ENCODE data around the gene FAIM. TPM values are rescaled to one million over a fixed set of nuclear protein-coding genes. Genes with fewer than 3 reads are reported as not detected.
"Not testable (repeated sequence)": the region's sequence is repeated elsewhere in the genome, so short reads cannot be mapped to it uniquely, and the experiment has no call there.

The FAIM gene
- total RNA-seq, 1 donor, result 14.7 TPM

DNA sequence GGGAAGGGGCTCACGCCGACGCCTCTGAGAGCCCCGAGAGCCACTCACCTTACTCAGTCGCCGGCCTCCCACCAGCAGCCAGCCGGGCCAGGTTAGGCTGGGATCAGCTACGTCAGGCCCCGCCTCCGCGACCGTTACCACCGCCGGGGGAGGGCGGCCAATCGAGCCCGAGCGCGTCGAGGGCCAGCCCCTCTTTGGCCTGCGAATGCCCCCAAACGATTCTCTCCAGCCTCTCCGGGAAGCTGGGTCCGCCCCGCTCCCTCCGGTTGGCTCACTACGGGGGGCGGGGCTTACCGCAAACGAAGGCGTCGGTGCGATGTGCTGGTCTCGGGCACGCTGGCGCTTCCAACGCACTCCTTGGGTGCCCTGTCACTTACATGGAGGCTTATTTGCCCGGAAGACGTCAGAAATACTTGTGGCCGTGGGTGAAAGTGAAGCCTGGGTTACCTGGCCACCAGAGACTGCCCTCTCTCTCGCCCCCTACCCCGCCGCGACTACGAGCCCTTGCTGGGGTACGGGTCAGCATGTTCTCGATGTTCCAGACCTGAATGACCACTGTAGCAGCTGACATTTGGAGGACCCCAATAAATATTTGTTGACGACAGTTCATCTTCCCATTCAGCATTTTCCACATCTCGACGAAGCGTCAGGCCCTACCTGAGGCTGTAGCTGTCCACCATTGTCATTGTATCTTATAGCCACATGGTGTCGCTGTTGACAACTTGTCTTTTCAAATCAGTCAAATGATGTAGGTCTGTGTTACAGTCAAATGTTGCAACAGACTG lies 14.2 kb upstream of the FAIM start, which contains the start of gene CEP70:
TSS of gene CEP70 (minus strand) at position 111 of the 785 bp plus-strand sequence. CDS start 21,333 bp downstream, outside the sequence.
- peak; percentile 96 for DNase-seq (ENCODE audit: low read depth)
- H3K4me3 ChIP-seq (ENCODE audit: low read depth, low read length), result peak within 1 kb of the TSS; percentile 69
- TF ChIP-seq, protein P1, sequence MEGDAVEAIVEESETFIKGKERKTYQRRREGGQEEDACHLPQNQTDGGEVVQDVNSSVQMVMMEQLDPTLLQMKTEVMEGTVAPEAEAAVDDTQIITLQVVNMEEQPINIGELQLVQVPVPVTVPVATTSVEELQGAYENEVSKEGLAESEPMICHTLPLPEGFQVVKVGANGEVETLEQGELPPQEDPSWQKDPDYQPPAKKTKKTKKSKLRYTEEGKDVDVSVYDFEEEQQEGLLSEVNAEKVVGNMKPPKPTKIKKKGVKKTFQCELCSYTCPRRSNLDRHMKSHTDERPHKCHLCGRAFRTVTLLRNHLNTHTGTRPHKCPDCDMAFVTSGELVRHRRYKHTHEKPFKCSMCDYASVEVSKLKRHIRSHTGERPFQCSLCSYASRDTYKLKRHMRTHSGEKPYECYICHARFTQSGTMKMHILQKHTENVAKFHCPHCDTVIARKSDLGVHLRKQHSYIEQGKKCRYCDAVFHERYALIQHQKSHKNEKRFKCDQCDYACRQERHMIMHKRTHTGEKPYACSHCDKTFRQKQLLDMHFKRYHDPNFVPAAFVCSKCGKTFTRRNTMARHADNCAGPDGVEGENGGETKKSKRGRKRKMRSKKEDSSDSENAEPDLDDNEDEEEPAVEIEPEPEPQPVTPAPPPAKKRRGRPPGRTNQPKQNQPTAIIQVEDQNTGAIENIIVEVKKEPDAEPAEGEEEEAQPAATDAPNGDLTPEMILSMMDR (IDR thresholded peaks at IDR 0.05; ENCODE audit: insufficient read depth, low read depth, low read length), result peak; percentile 84

DNA sequence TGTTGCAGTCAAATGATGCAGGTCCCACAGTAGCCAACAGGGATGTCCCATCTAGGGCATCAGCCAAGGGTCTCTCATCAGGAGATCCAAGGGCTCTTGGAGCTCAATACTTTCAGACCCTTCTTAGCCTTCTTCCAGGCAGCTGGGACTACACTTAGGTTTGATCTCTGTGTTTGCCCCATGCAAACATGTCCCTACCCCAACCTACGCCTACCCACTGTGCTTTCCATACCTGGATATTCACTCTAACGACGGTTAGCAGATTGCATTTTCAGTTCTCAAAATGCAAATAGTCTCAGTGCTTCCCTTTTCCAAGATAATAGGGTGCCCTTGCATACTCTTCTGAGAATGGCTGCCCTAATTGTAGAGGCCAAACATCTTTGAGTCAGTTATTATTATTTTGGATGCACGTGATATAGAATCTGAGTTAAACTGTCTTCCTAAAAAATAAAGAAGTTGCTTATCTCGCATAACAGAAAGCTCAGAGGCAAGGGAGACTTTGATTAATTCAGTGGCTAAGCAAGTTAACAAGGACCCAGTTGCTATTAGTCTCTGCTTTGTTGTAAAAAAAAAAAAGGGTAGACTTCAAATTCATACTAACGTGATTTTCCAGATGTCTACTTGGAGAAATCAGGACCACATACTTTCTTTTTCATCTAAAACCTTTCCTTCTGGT lies 13.5 kb upstream of the FAIM start:
- TF ChIP-seq, protein P1 (IDR thresholded peaks at IDR 0.05; ENCODE audit: insufficient read depth, low read depth, low read length), result no peak
- DNase-seq (ENCODE audit: low read depth), result no peak
- peak overlapping the region; percentile 69 for H3K4me3 ChIP-seq (ENCODE audit: low read depth, low read length)

GRCh38 chr3:138597186-138597976 lies 11.2 kb upstream of the FAIM start:
- H3K4me3 ChIP-seq (ENCODE audit: low read depth, low read length); DNase-seq (ENCODE audit: low read depth): not testable (repeated sequence)

DNA sequence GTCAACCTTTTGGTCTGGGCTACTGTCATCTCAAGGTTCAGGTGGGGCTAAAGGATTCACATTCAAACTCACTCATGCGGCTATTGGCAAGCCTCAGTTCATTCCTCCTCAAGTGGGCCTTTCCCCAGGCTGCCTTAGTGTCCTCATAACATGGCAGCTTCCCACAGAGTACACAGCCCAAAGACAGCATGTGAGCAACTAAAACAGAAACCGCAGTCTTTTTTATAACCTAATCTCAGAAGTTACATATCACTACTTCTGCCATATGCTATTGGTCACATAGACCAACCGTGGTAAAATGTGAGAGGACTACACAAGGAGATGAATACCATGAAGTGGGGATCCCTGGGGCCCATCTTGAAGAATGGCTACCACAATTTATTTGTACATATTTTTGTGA lies 10.0 kb upstream of the FAIM start:
- H3K4me3 ChIP-seq (ENCODE audit: low read depth, low read length), result no peak overlapping the region
- TF ChIP-seq, protein P1 (IDR thresholded peaks at IDR 0.05; ENCODE audit: insufficient read depth, low read depth, low read length), result no peak
- no peak for DNase-seq (ENCODE audit: low read depth)

- TF ChIP-seq, protein P1 (IDR thresholded peaks at IDR 0.05; ENCODE audit: insufficient read depth, low read depth, low read length), result no peak
- no peak for DNase-seq (ENCODE audit: low read depth)
- no peak overlapping the region for H3K4me3 ChIP-seq (ENCODE audit: low read depth, low read length)
Observed at GRCh38 chr3:138600100-138600745, 8.3 kb upstream of the FAIM start.

GRCh38 chr3:138601661-138602060 lies 6.9 kb upstream of the FAIM start:
- H3K4me3 ChIP-seq (ENCODE audit: low read depth, low read length); DNase-seq (ENCODE audit: low read depth): not testable (repeated sequence)

DNA sequence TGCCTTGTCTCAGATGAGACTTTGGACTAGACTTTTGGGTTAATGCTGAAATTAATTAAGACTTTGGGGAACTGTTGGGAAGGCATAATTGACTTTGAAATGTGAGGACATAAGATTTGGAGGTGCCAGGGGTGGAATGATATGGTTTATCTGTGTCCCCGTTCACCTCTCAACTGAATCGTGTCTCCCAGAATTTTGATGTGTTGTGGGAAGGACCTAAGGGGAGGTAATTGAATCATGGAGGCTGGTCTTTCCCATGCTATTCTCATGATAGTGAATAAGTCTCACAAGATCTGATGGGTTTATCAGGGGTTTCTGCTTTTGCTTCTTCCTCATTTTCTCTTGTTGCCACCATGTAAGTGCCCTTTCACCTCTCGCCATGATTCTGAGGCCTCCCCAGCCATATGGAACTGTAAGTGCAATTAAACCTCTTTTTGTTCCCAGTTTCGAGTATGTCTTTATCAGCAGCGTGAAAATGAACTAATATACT lies 4.4 kb upstream of the FAIM start:
- not testable (repeated sequence) for DNase-seq (ENCODE audit: low read depth); H3K4me3 ChIP-seq (ENCODE audit: low read depth, low read length)

DNA sequence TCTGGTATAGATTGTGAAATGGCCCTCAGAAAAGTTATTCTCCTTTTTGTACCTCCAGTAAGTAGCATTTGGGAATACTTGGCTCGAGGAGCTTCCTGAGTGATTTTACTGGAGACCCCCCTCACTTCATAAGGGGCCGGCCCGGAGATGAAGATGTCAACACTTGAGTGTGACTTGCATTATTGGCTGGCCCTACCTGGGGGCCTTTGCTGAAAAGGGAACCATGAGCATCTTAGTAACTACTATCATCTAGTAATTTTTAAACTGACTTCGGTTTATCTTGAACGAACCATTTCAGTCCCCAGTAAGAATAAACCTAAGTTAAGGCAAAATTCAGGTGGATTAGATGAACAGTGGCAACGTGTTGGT lies 1.3 kb downstream of the FAIM start:
- TF ChIP-seq, protein P1 (IDR thresholded peaks at IDR 0.05; ENCODE audit: insufficient read depth, low read depth, low read length), result no peak
- H3K4me3 ChIP-seq (ENCODE audit: low read depth, low read length), result peak overlapping the region; percentile 67
- no peak for DNase-seq (ENCODE audit: low read depth)
